Activated T-helper 2 cell treated with anti-CD3 and anti-CD28 coated beads, Interferon-gamma antibody, Interleukin-2, Interleukin-4, amounts not matched to agents 10 μg/mL and 5 μg/mL and 100 μg/mL, durations not matched to agents 14 hours and 24 hours and 36 hours (primary cell): ENCODE measurements around the gene CDH6. TPM values are rescaled to one million over a fixed set of nuclear protein-coding genes. Genes with fewer than 3 reads are reported as not detected.

Experiments
- DNase-seq: peaks from one replicate; pipeline ENCODE4 v3.0.0; 2021; ENCODE audit warnings: low spot score
- H3K27ac Mint-ChIP-seq: one replicate; pipeline ENCODE4 v1.8.0; 2021; ENCODE audit warnings: mixed read lengths
- H3K27me3 Mint-ChIP-seq: one replicate; pipeline ENCODE4 v1.8.0; 2021; ENCODE audit warnings: low read depth, mixed read lengths
- H3K36me3 Mint-ChIP-seq: one replicate; pipeline ENCODE4 v1.8.0; 2021; ENCODE audit warnings: low read depth, mixed read lengths
- H3K4me1 Mint-ChIP-seq: one replicate; pipeline ENCODE4 v1.8.0; 2021; ENCODE audit warnings: low read depth, mixed read lengths
- H3K4me3 Mint-ChIP-seq: one replicate; pipeline ENCODE4 v1.8.0; 2021; ENCODE audit warnings: low read depth, mild to moderate bottlenecking, moderate library complexity, mixed read lengths
- H3K9me3 Mint-ChIP-seq: one replicate; pipeline ENCODE4 v1.8.0; 2021; ENCODE audit warnings: mixed read lengths
- intact Hi-C: fragments of 100-400 bp; cut with micrococcal nuclease; formaldehyde crosslinking; loops from one replicate; pipeline ENCODE4 v1.15.1; 2023
- total RNA-seq: library from RNA; stranded (reverse); gene quantifications from 2 replicates; pipeline ENCODE4 v1.2.3, GENCODE V29; 2022

The CDH6 gene
- total RNA-seq, 1 donor from 2014 or later: not detected

- no peak for DNase-seq
- Mint-ChIP-seq H3K4me3 (no peak overlapping the region), H3K27ac (no peak overlapping the region), H3K36me3 (no peaks in the 10 kb centered on the region), H3K27me3 (no peaks in the 10 kb centered on the region), H3K9me3 (no peaks in the 10 kb centered on the region), H3K4me1 (no peaks in the 10 kb centered on the region)
- intact Hi-C loops: no loop called here
Observed at GRCh38 chr5:31182136-31182535, 11.3 kb upstream of the CDH6 start.

- H3K27ac Mint-ChIP-seq: no peak overlapping the region
- H3K4me1 Mint-ChIP-seq: no peaks in the 10 kb centered on the region
- H3K36me3 Mint-ChIP-seq: no peaks in the 10 kb centered on the region
- H3K9me3 Mint-ChIP-seq: no peaks in the 10 kb centered on the region
- no peaks in the 10 kb centered on the region for H3K27me3 Mint-ChIP-seq
- intact Hi-C loops: no loop called here
- no peak for DNase-seq
- no peak overlapping the region for H3K4me3 Mint-ChIP-seq
Observed at GRCh38 chr5:31185951-31186350, 7.5 kb upstream of the CDH6 start.

- intact Hi-C loops: no loop called here
- no peaks in the 10 kb centered on the region for H3K27me3 Mint-ChIP-seq
- no peak overlapping the region for H3K27ac Mint-ChIP-seq
- H3K4me1 Mint-ChIP-seq: no peaks in the 10 kb centered on the region
- no peaks in the 10 kb centered on the region for H3K36me3 Mint-ChIP-seq
- H3K9me3 Mint-ChIP-seq: no peaks in the 10 kb centered on the region
- DNase-seq: no peak
- H3K4me3 Mint-ChIP-seq: no peak overlapping the region
Observed at GRCh38 chr5:31186672-31187267, 6.7 kb upstream of the CDH6 start.

GRCh38 chr5:31187591-31187990 is 5.9 kb upstream of the CDH6 start:
- Mint-ChIP-seq H3K9me3 (no peaks in the 10 kb centered on the region), H3K4me3 (no peak overlapping the region), H3K27me3 (peaks cover 7% of the 10 kb centered on the region), H3K4me1 (no peaks in the 10 kb centered on the region), H3K27ac (no peak overlapping the region), H3K36me3 (no peaks in the 10 kb centered on the region)
- intact Hi-C loops: no loop called here
- no peak for DNase-seq

GRCh38 chr5:31192442-31192841 is 1.0 kb upstream of the CDH6 start:
- no peak for DNase-seq
- H3K4me1 Mint-ChIP-seq: no peaks in the 10 kb centered on the region
- peaks cover 36% of the 10 kb centered on the region for H3K27me3 Mint-ChIP-seq
- no peak overlapping the region for H3K27ac Mint-ChIP-seq
- H3K4me3 Mint-ChIP-seq: no peak overlapping the region
- H3K36me3 Mint-ChIP-seq: no peaks in the 10 kb centered on the region
- no peaks in the 10 kb centered on the region for H3K9me3 Mint-ChIP-seq
- intact Hi-C loops: no loop called here

GRCh38 chr5:31193116-31193515 is 370 bp upstream of the CDH6 start:
- Mint-ChIP-seq H3K27me3 (peaks cover 36% of the 10 kb centered on the region), H3K4me3 (no peak overlapping the region)
- intact Hi-C loops: no loop called here

GRCh38 chr5:31194468-31194813 is 955 bp downstream of the CDH6 start:
- Mint-ChIP-seq H3K4me3 (no peak overlapping the region), H3K27me3 (peaks cover 36% of the 10 kb centered on the region), H3K27ac (no peak overlapping the region), H3K4me1 (no peaks in the 10 kb centered on the region), H3K9me3 (no peaks in the 10 kb centered on the region), H3K36me3 (no peaks in the 10 kb centered on the region)
- intact Hi-C loops: no loop called here
- DNase-seq: no peak

More at GRCh38 chr5:31193116-31193515, 370 bp upstream of the CDH6 start:
- Mint-ChIP-seq H3K9me3 (no peaks in the 10 kb centered on the region), H3K27ac (no peak overlapping the region), H3K4me1 (no peaks in the 10 kb centered on the region), H3K36me3 (no peaks in the 10 kb centered on the region)
- no peak for DNase-seq

GRCh38 chr5:31194892-31195555 is 1.5 kb downstream of the CDH6 start:
- no peak overlapping the region for H3K4me3 Mint-ChIP-seq
- no peaks in the 10 kb centered on the region for H3K9me3 Mint-ChIP-seq
- DNase-seq: no peak
- no peaks in the 10 kb centered on the region for H3K4me1 Mint-ChIP-seq
- no peak overlapping the region for H3K27ac Mint-ChIP-seq
- H3K36me3 Mint-ChIP-seq: no peaks in the 10 kb centered on the region
- H3K27me3 Mint-ChIP-seq: peaks cover 36% of the 10 kb centered on the region
- intact Hi-C loops: no loop called here

- Mint-ChIP-seq H3K4me1 (no peaks in the 10 kb centered on the region), H3K27me3 (peaks cover 36% of the 10 kb centered on the region), H3K9me3 (no peaks in the 10 kb centered on the region), H3K27ac (no peak overlapping the region), H3K36me3 (no peaks in the 10 kb centered on the region), H3K4me3 (no peak overlapping the region)
- DNase-seq: no peak
- intact Hi-C loops: no loop called here
Observed at GRCh38 chr5:31196309-31196708, 2.8 kb downstream of the CDH6 start.

- intact Hi-C loops: no loop called here
- Mint-ChIP-seq H3K4me1 (no peaks in the 10 kb centered on the region), H3K27me3 (peaks cover 33% of the 10 kb centered on the region), H3K36me3 (no peaks in the 10 kb centered on the region), H3K9me3 (no peaks in the 10 kb centered on the region), H3K4me3 (no peak overlapping the region), H3K27ac (no peak overlapping the region)
- DNase-seq: no peak
Observed at GRCh38 chr5:31197183-31197582, 3.7 kb downstream of the CDH6 start.

GRCh38 chr5:31204958-31205357 is 11.5 kb downstream of the CDH6 start:
- Mint-ChIP-seq H3K36me3 (no peaks in the 10 kb centered on the region), H3K4me1 (no peaks in the 10 kb centered on the region), H3K9me3 (no peaks in the 10 kb centered on the region), H3K4me3 (no peak overlapping the region), H3K27ac (no peak overlapping the region), H3K27me3 (no peaks in the 10 kb centered on the region)
- no peak for DNase-seq
- intact Hi-C loops: no loop called here

GRCh38 chr5:31208043-31208442 is 14.6 kb downstream of the CDH6 start:
- Mint-ChIP-seq H3K27ac (no peak overlapping the region), H3K9me3 (no peaks in the 10 kb centered on the region), H3K36me3 (no peaks in the 10 kb centered on the region), H3K27me3 (no peaks in the 10 kb centered on the region), H3K4me3 (no peak overlapping the region), H3K4me1 (no peaks in the 10 kb centered on the region)
- intact Hi-C loops: no loop called here
- no peak for DNase-seq

- intact Hi-C loops: no loop called here
- H3K27me3 Mint-ChIP-seq: no peaks in the 10 kb centered on the region
- no peaks in the 10 kb centered on the region for H3K4me1 Mint-ChIP-seq
- no peak overlapping the region for H3K27ac Mint-ChIP-seq
- no peaks in the 10 kb centered on the region for H3K36me3 Mint-ChIP-seq
- no peak overlapping the region for H3K4me3 Mint-ChIP-seq
- no peak for DNase-seq
- no peaks in the 10 kb centered on the region for H3K9me3 Mint-ChIP-seq
Observed at GRCh38 chr5:31209334-31209733, 15.8 kb downstream of the CDH6 start.

- Mint-ChIP-seq H3K9me3 (no peaks in the 10 kb centered on the region), H3K27ac (no peak overlapping the region), H3K36me3 (no peaks in the 10 kb centered on the region), H3K27me3 (no peaks in the 10 kb centered on the region), H3K4me1 (no peaks in the 10 kb centered on the region), H3K4me3 (no peak overlapping the region)
- no peak for DNase-seq
- intact Hi-C loops: no loop called here
Observed at GRCh38 chr5:31211098-31211497, 17.6 kb downstream of the CDH6 start.
